ENCODE results near the gene ABCC10.

GRCh38 chr6:43393602-43394001 is 33.7 kb upstream of the ABCC10 start:
- TF ChIP-seq, protein P1, sequence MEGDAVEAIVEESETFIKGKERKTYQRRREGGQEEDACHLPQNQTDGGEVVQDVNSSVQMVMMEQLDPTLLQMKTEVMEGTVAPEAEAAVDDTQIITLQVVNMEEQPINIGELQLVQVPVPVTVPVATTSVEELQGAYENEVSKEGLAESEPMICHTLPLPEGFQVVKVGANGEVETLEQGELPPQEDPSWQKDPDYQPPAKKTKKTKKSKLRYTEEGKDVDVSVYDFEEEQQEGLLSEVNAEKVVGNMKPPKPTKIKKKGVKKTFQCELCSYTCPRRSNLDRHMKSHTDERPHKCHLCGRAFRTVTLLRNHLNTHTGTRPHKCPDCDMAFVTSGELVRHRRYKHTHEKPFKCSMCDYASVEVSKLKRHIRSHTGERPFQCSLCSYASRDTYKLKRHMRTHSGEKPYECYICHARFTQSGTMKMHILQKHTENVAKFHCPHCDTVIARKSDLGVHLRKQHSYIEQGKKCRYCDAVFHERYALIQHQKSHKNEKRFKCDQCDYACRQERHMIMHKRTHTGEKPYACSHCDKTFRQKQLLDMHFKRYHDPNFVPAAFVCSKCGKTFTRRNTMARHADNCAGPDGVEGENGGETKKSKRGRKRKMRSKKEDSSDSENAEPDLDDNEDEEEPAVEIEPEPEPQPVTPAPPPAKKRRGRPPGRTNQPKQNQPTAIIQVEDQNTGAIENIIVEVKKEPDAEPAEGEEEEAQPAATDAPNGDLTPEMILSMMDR (IDR thresholded peaks at IDR 0.05): no peak
- TF ChIP-seq POLR2A (IDR thresholded peaks at IDR 0.05): no peak

Data from Peyer's patch (tissue), 4 donors.